Measurements from ENCODE around the gene TMEM235.

GRCh38 chr17:78256707-78257591 is 25.5 kb downstream of the TMEM235 start:
- TF ChIP-seq MYC (IDR thresholded peaks at IDR 0.05; ENCODE audit: low read depth, low read length) (no peak), POLR2A (IDR thresholded peaks at IDR 0.05; ENCODE audit: low read depth, low read length) (no peak)
- TF ChIP-seq, protein P1, sequence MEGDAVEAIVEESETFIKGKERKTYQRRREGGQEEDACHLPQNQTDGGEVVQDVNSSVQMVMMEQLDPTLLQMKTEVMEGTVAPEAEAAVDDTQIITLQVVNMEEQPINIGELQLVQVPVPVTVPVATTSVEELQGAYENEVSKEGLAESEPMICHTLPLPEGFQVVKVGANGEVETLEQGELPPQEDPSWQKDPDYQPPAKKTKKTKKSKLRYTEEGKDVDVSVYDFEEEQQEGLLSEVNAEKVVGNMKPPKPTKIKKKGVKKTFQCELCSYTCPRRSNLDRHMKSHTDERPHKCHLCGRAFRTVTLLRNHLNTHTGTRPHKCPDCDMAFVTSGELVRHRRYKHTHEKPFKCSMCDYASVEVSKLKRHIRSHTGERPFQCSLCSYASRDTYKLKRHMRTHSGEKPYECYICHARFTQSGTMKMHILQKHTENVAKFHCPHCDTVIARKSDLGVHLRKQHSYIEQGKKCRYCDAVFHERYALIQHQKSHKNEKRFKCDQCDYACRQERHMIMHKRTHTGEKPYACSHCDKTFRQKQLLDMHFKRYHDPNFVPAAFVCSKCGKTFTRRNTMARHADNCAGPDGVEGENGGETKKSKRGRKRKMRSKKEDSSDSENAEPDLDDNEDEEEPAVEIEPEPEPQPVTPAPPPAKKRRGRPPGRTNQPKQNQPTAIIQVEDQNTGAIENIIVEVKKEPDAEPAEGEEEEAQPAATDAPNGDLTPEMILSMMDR (IDR thresholded peaks at IDR 0.05; ENCODE audit: extremely low read depth in 1 of 2, insufficient read depth in 1 of 2, low read depth in 1 of 2, low read length in 2 of 2), result no peak
